ENCODE measurements around the gene FBXO3. TPM values are rescaled to one million over a fixed set of nuclear protein-coding genes. Genes with fewer than 3 reads are reported as not detected.

Gene FBXO3, protein sequence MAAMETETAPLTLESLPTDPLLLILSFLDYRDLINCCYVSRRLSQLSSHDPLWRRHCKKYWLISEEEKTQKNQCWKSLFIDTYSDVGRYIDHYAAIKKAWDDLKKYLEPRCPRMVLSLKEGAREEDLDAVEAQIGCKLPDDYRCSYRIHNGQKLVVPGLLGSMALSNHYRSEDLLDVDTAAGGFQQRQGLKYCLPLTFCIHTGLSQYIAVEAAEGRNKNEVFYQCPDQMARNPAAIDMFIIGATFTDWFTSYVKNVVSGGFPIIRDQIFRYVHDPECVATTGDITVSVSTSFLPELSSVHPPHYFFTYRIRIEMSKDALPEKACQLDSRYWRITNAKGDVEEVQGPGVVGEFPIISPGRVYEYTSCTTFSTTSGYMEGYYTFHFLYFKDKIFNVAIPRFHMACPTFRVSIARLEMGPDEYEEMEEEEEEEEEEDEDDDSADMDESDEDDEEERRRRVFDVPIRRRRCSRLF
- total RNA-seq, result 86.7 TPM

GRCh38 chr11:33773987-33774735, at the start of gene FBXO3:
TSS of gene FBXO3 (minus strand) at chr11:33774520. CDS start at chr11:33774497, 23 bp downstream.

DNA sequence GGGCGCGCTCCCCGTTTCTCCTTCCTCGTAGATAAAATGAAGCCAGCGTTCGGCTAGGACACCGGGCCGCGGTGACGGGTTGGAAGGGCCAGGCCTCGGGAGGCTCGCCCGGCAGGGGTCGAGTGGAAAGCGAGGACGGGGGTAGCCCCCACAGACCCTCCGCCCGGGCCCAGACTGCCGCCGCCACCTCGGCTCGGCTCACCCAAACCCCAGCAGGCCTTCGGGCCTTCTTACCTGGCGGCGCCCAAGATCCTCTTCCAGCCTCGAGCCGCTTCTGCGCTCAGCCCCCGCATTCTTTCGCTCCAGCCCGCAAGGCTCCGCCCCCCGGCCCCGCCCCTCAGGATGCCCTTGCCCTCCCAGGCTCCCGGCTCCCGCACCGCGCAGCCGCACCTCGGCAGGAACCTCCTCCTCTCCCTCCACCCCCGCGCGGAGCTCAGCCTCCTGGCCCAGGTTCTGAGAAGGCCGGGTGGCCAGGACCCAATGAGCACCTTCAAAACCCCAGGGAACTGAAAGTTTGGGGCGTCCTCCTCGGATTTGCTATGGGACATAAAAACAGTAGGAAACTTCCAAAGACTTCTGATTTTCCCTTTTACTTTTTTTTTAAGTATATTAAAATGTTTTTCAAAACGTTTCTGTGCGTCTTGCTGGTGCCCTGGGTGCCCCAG, 38.0 kb downstream of the FBXO3 start, which contains the start of gene CD59:
Gene CD59 (minus strand): TSS at position 276 of the 665 bp plus-strand sequence. CDS start 13,978 bp downstream, outside the sequence.

GRCh38 chr11:33700502-33701271, 73.6 kb downstream of the FBXO3 start, which contains the start of gene C11orf91:
TSS of gene C11orf91 (minus strand) at chr11:33700826. CDS start at chr11:33700740, 86 bp downstream.

Other genes starting within 250 kb of the FBXO3 start
- gene C11orf91, start 73.7 kb downstream of the FBXO3 start, total RNA-seq, result not detected
- 63.0 TPM for gene CD59, start 38.1 kb downstream of the FBXO3 start, total RNA-seq
- gene LMO2, start 117.6 kb upstream of the FBXO3 start, total RNA-seq, result 24.7 TPM